T-helper 1 cell (primary cell): ENCODE data around the gene LGALS7.
"Not testable (repeated sequence)": the region's sequence is repeated elsewhere in the genome, so short reads cannot be mapped to it uniquely, and the experiment has no call there.

ENCODE experiments used
- DNase-seq, 5 donors: peaks; one replicate each; pipeline ENCODE4 v3.0.0-alpha.2; 2012 to 2020

Gene LGALS7

GRCh38 chr19:38770228-38770948 lies 2.9 kb downstream of the LGALS7 start:
- peak in 1 of 5 donors; percentile 12 for DNase-seq

GRCh38 chr19:38769635-38770211 lies 3.6 kb downstream of the LGALS7 start:
- DNase-seq = peak; percentile 81 to 92 (median 86)

GRCh38 chr19:38766276-38767047 lies 6.9 kb downstream of the LGALS7 start:
- DNase-seq = no peak

GRCh38 chr19:38765214-38765613 lies 8.1 kb downstream of the LGALS7 start:
- no peak for DNase-seq

GRCh38 chr19:38763795-38764220 lies 9.5 kb downstream of the LGALS7 start:
- no peak for DNase-seq

GRCh38 chr19:38761884-38762389 lies 11.4 kb downstream of the LGALS7 start:
- not testable (repeated sequence) for DNase-seq

GRCh38 chr19:38760805-38761517 lies 12.4 kb downstream of the LGALS7 start:
- not testable (repeated sequence) for DNase-seq

GRCh38 chr19:38759590-38760003 lies 13.7 kb downstream of the LGALS7 start:
- DNase-seq = no peak

- not testable (repeated sequence) for DNase-seq
These were observed 19.1 kb downstream of the LGALS7 start for GRCh38 chr19:38754196-38754595.

- not testable (repeated sequence) for DNase-seq
These were observed 19.5 kb downstream of the LGALS7 start for GRCh38 chr19:38753783-38754182.

GRCh38 chr19:38745316-38745715 lies 28.0 kb downstream of the LGALS7 start:
- no peak for DNase-seq

- DNase-seq = no peak
These were observed 28.4 kb downstream of the LGALS7 start for GRCh38 chr19:38744874-38745273.

GRCh38 chr19:38744298-38744681 lies 29.0 kb downstream of the LGALS7 start, which contains the start of gene CAPN12:
CAPN12 (minus strand) TSS chr19:38744474; CDS start chr19:38744165, 309 bp downstream.
- no peak for DNase-seq

GRCh38 chr19:38743394-38744297 lies 29.7 kb downstream of the LGALS7 start:
- DNase-seq = no peak

- DNase-seq = no peak
These were observed 30.4 kb downstream of the LGALS7 start for GRCh38 chr19:38742906-38743305.

GRCh38 chr19:38742296-38742695 lies 31.0 kb downstream of the LGALS7 start:
- no peak for DNase-seq

GRCh38 chr19:38741670-38742069 lies 31.6 kb downstream of the LGALS7 start:
- no peak for DNase-seq

- no peak for DNase-seq
These were observed 32.4 kb downstream of the LGALS7 start for GRCh38 chr19:38740932-38741331.

GRCh38 chr19:38740257-38740592 lies 33.1 kb downstream of the LGALS7 start:
- no peak for DNase-seq

- DNase-seq = no peak
These were observed 33.7 kb downstream of the LGALS7 start for GRCh38 chr19:38739440-38740256.
